K562 (cell line): ENCODE data around the gene ALOX5. TPM values are rescaled to one million over a fixed set of nuclear protein-coding genes. Genes with fewer than 3 reads are reported as not detected.

Experiments
- ATAC-seq: fragments of 200-7000 bp; cut with Tn5 transposase; 3 replicates; pipeline ENCODE4 v1.9.1; 2020; ENCODE audit warnings: moderate library complexity
- BruUV-seq: library from RNA; stranded (reverse); fragments of 400-500 nt; replicated peaks from 2 replicates; lab custom pipeline; 2021; lab: Mats Ljungman, UMichigan
- CTCF ChIA-PET: fragments of 300-600 bp; formaldehyde crosslinking; extraction: SDS; loops from one replicate; lab custom pipeline; 2021; ENCODE audit warnings: low intra/inter-chr PET ratio; lab: Yijun Ruan, JAX
- POLR2A ChIA-PET: fragments of 300-600, 350-650 bp; sonication (Branson Sonifier 250); formaldehyde crosslinking; extraction: SDS; loops from one replicate; lab custom pipeline; 2021; ENCODE audit warnings: antibody characterized with exemption, inconsistent platforms; lab: Yijun Ruan, JAX
- DNase-seq, 4 experiments: peaks; one replicate each; pipeline versions ENCODE4 v3.0.0 to v3.0.0-alpha.2; 2011 to 2018; ENCODE audit warnings: low spot score in 3 of 4, mixed read lengths in 3 of 4; ENCODE audit errors: extremely low read depth in 1 of 4
- FAIRE-seq: peaks from 2 replicates; lab custom pipeline; 2011; peaks lifted over from hg19 to GRCh38; lab: Jason Lieb, UNC
- H2AFZ ChIP-seq: 2 replicates; pipeline ENCODE4 v1.6.0; 2011; ENCODE audit warnings: low read depth, low read length, control low read depth, inconsistent platforms
- H3K27ac ChIP-seq: fragments of 200-600 bp; 3 replicates; pipeline ENCODE4 v1.8.0; 2011; ENCODE audit warnings: low read depth, mild to moderate bottlenecking, control low read depth, inconsistent platforms, low read length, moderate library complexity, mixed read lengths; ENCODE audit errors: extremely low read depth
- H3K27me3 ChIP-seq, 2 experiments: fragments of 300-600 bp in 1 of 2; 2 replicates in 1 of 2; 3 replicates in 1 of 2; pipeline versions ENCODE4 v1.6.0 to v1.8.0; 2011; ENCODE audit warnings: inconsistent platforms in 2 of 2, low read length in 2 of 2, mild to moderate bottlenecking in 1 of 2, mixed read lengths in 1 of 2, moderate library complexity in 1 of 2; ENCODE audit not compliant: control insufficient read depth in 2 of 2, insufficient read depth in 2 of 2
- H3K36me3 ChIP-seq: fragments of 300-600 bp; 3 replicates; pipeline ENCODE4 v1.8.0; 2011; ENCODE audit warnings: mild to moderate bottlenecking, low read length, inconsistent platforms; ENCODE audit not compliant: control insufficient read depth, insufficient read depth
- H3K4me1 ChIP-seq, 2 experiments: fragments of 200-600 bp in 1 of 2; replicated peaks in 1 of 2; 2 replicates in 1 of 2; 3 replicates in 1 of 2; pipeline versions ENCODE4 v1.5.1 to v1.8.0; 2011; ENCODE audit warnings: inconsistent platforms in 2 of 2, low read length in 2 of 2, mild to moderate bottlenecking in 1 of 2, mixed read lengths in 1 of 2, moderate library complexity in 1 of 2; ENCODE audit not compliant: control insufficient read depth in 2 of 2, insufficient read depth in 2 of 2
- H3K4me2 ChIP-seq: 2 replicates; pipeline ENCODE4 v1.6.1; 2011; ENCODE audit warnings: low read length, control low read depth, inconsistent platforms, mixed read lengths; ENCODE audit not compliant: insufficient read depth
- H3K4me3 ChIP-seq: fragments of 200-600 bp; sonication (generic), shearing (Covaris generic); 2 replicates; pipeline ENCODE4 v1.5.1; 2016; ENCODE audit warnings: control low read depth, inconsistent platforms
- H3K79me2 ChIP-seq: fragments of 200-600 bp; 3 replicates; pipeline ENCODE4 v1.8.0; 2011; ENCODE audit warnings: low read length, inconsistent platforms; ENCODE audit not compliant: control insufficient read depth, insufficient read depth
- H3K9ac ChIP-seq, 2 experiments: 2 replicates each; pipeline versions ENCODE4 v1.6.0 to v1.6.1; 2011; ENCODE audit warnings: low read depth in 2 of 2, low read length in 2 of 2, control low read depth in 1 of 2, inconsistent platforms in 1 of 2, mild to moderate bottlenecking in 1 of 2, mixed read lengths in 1 of 2; ENCODE audit not compliant: insufficient read depth in 1 of 2
- H3K9me1 ChIP-seq: one replicate; pipeline ENCODE4 v1.6.0; 2011; ENCODE audit warnings: inconsistent platforms, mild to moderate bottlenecking, low read length, moderate library complexity; ENCODE audit not compliant: control insufficient read depth, insufficient read depth
- H3K9me3 ChIP-seq: replicated peaks from 2 replicates; pipeline ENCODE4 v1.5.1; 2011; ENCODE audit warnings: low read depth, low read length, inconsistent platforms; ENCODE audit not compliant: control insufficient read depth, insufficient read depth
- H4K20me1 ChIP-seq: replicated peaks from 2 replicates; pipeline ENCODE4 v1.6.1; 2011; ENCODE audit warnings: low read length, inconsistent platforms, mixed read lengths; ENCODE audit not compliant: control insufficient read depth, insufficient read depth
- CCNT2 ChIP-seq: IDR thresholded peaks from 2 replicates; pipeline ENCODE4 v1.6.1; 2011; ENCODE audit warnings: borderline replicate concordance, low read depth, mild to moderate bottlenecking, moderate library complexity, mixed read lengths, low read length; ENCODE audit not compliant: insufficient read length; ENCODE audit errors: extremely low read depth
- ELF2 ChIP-seq: fragments of 250-450 bp; sonication (Bioruptor Pico); IDR thresholded peaks from 2 replicates; pipeline ENCODE4 v1.5.0; 2021; ENCODE audit warnings: mild to moderate bottlenecking
- FUS ChIP-seq: fragments of 200-400 bp; formaldehyde crosslinking; optimal IDR thresholded peaks from 2 replicates; pipeline ENCODE3; 2017; ENCODE audit warnings: low read depth, low read length
- HNRNPK ChIP-seq: fragments of 200-400 bp; formaldehyde crosslinking; IDR thresholded peaks from one replicate; pipeline ENCODE4 v1.6.1; 2018; ENCODE audit warnings: mild to moderate bottlenecking, low read depth, low read length; ENCODE audit not compliant: poor library complexity, severe bottlenecking
- NEUROD1 ChIP-seq: fragments of 150-350 bp; IDR thresholded peaks from 2 replicates; pipeline ENCODE4 v1.6.1; 2014; ENCODE audit warnings: borderline replicate concordance, low read length, low read depth; ENCODE audit not compliant: partially characterized antibody
- RBM34 ChIP-seq: fragments of 200-400 bp; formaldehyde crosslinking; IDR thresholded peaks from 2 replicates; pipeline ENCODE4 v1.6.1; 2018; ENCODE audit warnings: low read length, borderline replicate concordance; ENCODE audit not compliant: insufficient read depth
- STAG1 ChIP-seq: sonication (generic); formaldehyde crosslinking; IDR thresholded peaks from 2 replicates; pipeline ENCODE4 v1.5.0; 2020; ENCODE audit warnings: missing genetic modification reagents, borderline replicate concordance
- TRIM25 ChIP-seq: fragments of 450-650 bp; IDR thresholded peaks from 2 replicates; pipeline ENCODE4 v1.7.0; 2016; ENCODE audit warnings: borderline replicate concordance
- ZNF140 ChIP-seq: fragments of 250-450 bp; sonication (Bioruptor Pico); IDR thresholded peaks from 2 replicates; pipeline ENCODE4 v1.8.0; 2021; ENCODE audit warnings: moderate library complexity, mild to moderate bottlenecking, inconsistent platforms
- ZNF24 ChIP-seq: fragments of 450-650 bp; IDR thresholded peaks from 2 replicates; pipeline ENCODE4 v1.6.1; 2016
- WGBS: fragments of 100-300 bp; shearing (Covaris generic); methylation state at CpG from one replicate; pipeline ENCODE4 v1.1.6; 2016; ENCODE audit warnings: low coverage, mixed read lengths; ENCODE audit not compliant: insufficient coverage; ENCODE audit errors: missing lambda C conversion rate; 5-methylcytosine and 5-hydroxymethylcytosine counted together
- in situ Hi-C: fragments of 300-500 bp; cut with MboI; formaldehyde crosslinking; loops from 4 replicates; pipeline ENCODE4 v1.15.0; 2018; ENCODE audit warnings: inconsistent platforms, mixed read lengths
- intact Hi-C: fragments of 100-400 bp; cut with micrococcal nuclease; formaldehyde crosslinking; loops from 2 replicates; pipeline ENCODE4 v1.14.2; 2022
- polyA plus RNA-seq, 8 experiments: library from polyadenylated mRNA; depleted of rRNA in 4 of 8; stranded (reverse) in 5 of 8; unstranded in 3 of 8; fragments of >200 nt; fragmentation: Nextera tagmentation in 2 of 8; fragmentation: Illumina TruSeq in 1 of 8; extraction: Ambion mirVana in 2 of 8; extraction: Trizol in 1 of 8; gene quantifications; 2 replicates each; pipeline versions ENCODE4 v1.2.1 to v1.2.3, GENCODE V29; 2011 to 2014; ENCODE audit warnings: inconsistent platforms in 1 of 8, missing spikeins in 1 of 8
- total RNA-seq, 7 experiments: library from RNA; depleted of rRNA in 6 of 7; stranded (reverse); fragments of >200 nt in 6 of 7; fragmentation: Illumina TruSeq in 2 of 7; extraction: Trizol in 2 of 7; gene quantifications; 2 replicates each; pipeline versions ENCODE4 v1.2.1 to v1.2.3, GENCODE V29; 2011 to 2021; ENCODE audit warnings: low replicate concordance in 1 of 7
- TF ChIP-seq, protein P1 (sequence below), 2 experiments: fragments of 450-650 bp in 1 of 2; sonication (generic) in 1 of 2; formaldehyde crosslinking in 1 of 2; IDR thresholded peaks in 1 of 2; conservative IDR thresholded peaks in 1 of 2; 2 replicates each; pipeline versions ENCODE4 v1.6.1 to v1.8.1; 2016 to 2023; ENCODE audit warnings: mild to moderate bottlenecking in 2 of 2, moderate library complexity in 2 of 2, inconsistent platforms in 1 of 2, missing genetic modification reagents in 1 of 2

ALOX5 gene
- total and polyA plus RNA-seq, 9 of the 15 experiments (the other 6 are each of a cell fraction or from before 2014, with no cell fraction given): 0.10 to 2.4 (median 1.4) TPM

- POLR2A ChIA-PET: interaction anchor here (1.2 to 2.0 kb wide), 3 partner anchors 9 to 65 kb away, joined by 3 to 10 read pairs (median 6); no protein-coding TSS in a partner anchor
- intact Hi-C loops: loop anchor here (5.0 to 10.0 kb wide), 2 partner anchors 38 to 120 kb away; no protein-coding TSS in a partner anchor
- Histone ChIP-seq H4K20me1 (no peaks in the 10 kb centered on the region), H3K9me3 (no peaks in the 10 kb centered on the region), H3K9ac (peak overlapping the region in 1 of 2 experiments; percentile 87; a peak in 2 of 4 replicates), H3K4me1 (peaks cover 32 to 41% of the 10 kb centered on the region in 2 experiments), H3K79me2 (no peaks in the 10 kb centered on the region), H2AFZ (peak overlapping the region; percentile 84), H3K4me2 (peak overlapping the region; percentile 81), H3K36me3 (no peaks in the 10 kb centered on the region), H3K4me3 (peak overlapping the region; percentile 36), H3K9me1 (no peaks in the 10 kb centered on the region), H3K27ac (no peak overlapping the region), H3K27me3 (peaks cover 0 to 14% of the 10 kb centered on the region in 2 experiments; a peak in 3 of 5 replicates)
- 9% methylated on average over 47 of the region's 51 CpGs for WGBS
- no peak for FAIRE-seq
- CTCF ChIA-PET: no interaction called here
- peak in 1 of 4 experiments; percentile 18 for DNase-seq
- peak; percentile 33; the same call in 2 of the 3 replicates for ATAC-seq
- no TSS peak for BruUV-seq
- in situ Hi-C loops: no loop called here
- TF ChIP-seq ZNF24: 0 out of 2 replicates have a peak, but pooled peaks have one; percentile 4
- TF ChIP-seq CCNT2: peak; percentile 12
- TF ChIP-seq HNRNPK: no peak
- no peak for TF ChIP-seq NEUROD1
- peak; percentile 28; the same call in 1 of the 2 replicates for TF ChIP-seq ELF2
- TF ChIP-seq STAG1: 0 out of 2 replicates have a peak, but pooled peaks have one; percentile 1
- no peak for TF ChIP-seq TRIM25
- TF ChIP-seq, protein P1, sequence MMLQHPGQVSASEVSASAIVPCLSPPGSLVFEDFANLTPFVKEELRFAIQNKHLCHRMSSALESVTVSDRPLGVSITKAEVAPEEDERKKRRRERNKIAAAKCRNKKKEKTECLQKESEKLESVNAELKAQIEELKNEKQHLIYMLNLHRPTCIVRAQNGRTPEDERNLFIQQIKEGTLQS (IDR thresholded peaks at IDR 0.05): peak; percentile 66
- TF ChIP-seq, protein P1 (CRISPR knock-in tag; conservative IDR thresholded peaks at IDR 0.05): no peak
- TF ChIP-seq ZNF140: no peak
- no peak for TF ChIP-seq FUS
- 0 out of 2 replicates have a peak, but pooled peaks have one; percentile 45 for TF ChIP-seq RBM34
Measured at GRCh38 chr10:45374350-45375052, 485 bp downstream of the ALOX5 start.
